Liver (tissue), 9 donors: ENCODE results near the gene DUSP8. TPM values are rescaled to one million over a fixed set of nuclear protein-coding genes. Genes with fewer than 3 reads are reported as not detected.

Source experiments
- DNase-seq: peaks from one replicate; pipeline ENCODE4 v3.0.0-alpha.2; 2017; ENCODE audit warnings: low spot score
- H3K27ac ChIP-seq, 2 donors: one replicate each; pipeline ENCODE4 v1.7.0; 2013; ENCODE audit warnings: inconsistent platforms in 2 of 2, low read length in 2 of 2, control low read depth in 1 of 2, low read depth in 1 of 2, mild to moderate bottlenecking in 1 of 2
- H3K27me3 ChIP-seq, 4 donors: one replicate each; pipeline versions ENCODE4 v1.6.1 to v1.7.0; 2013; ENCODE audit warnings: low read length in 3 of 4, inconsistent platforms in 1 of 4, mild to moderate bottlenecking in 1 of 4, moderate library complexity in 1 of 4; ENCODE audit not compliant: control insufficient read depth in 4 of 4, insufficient read depth in 4 of 4
- H3K36me3 ChIP-seq, 4 donors: one replicate each; pipeline versions ENCODE4 v1.6.1 to v1.7.0; 2013; ENCODE audit warnings: low read length in 3 of 4, mild to moderate bottlenecking in 3 of 4, low read depth in 1 of 4, moderate library complexity in 1 of 4; ENCODE audit not compliant: control insufficient read depth in 4 of 4, insufficient read depth in 3 of 4
- H3K4me1 ChIP-seq, 4 donors: one replicate each; pipeline versions ENCODE4 v1.6.1 to v1.7.0; 2013; ENCODE audit warnings: low read length in 3 of 4, mild to moderate bottlenecking in 3 of 4, moderate library complexity in 1 of 4; ENCODE audit not compliant: control insufficient read depth in 4 of 4, insufficient read depth in 4 of 4
- H3K4me3 ChIP-seq, 3 donors: one replicate each; pipeline versions ENCODE4 v1.6.1 to v1.7.0; 2013; ENCODE audit warnings: low read length in 3 of 3, control low read depth in 1 of 3, low read depth in 1 of 3, mild to moderate bottlenecking in 1 of 3
- H3K9ac ChIP-seq, 2 donors: one replicate each; pipeline ENCODE4 v1.7.0; 2013; ENCODE audit warnings: low read length in 2 of 2, mild to moderate bottlenecking in 2 of 2, moderate library complexity in 2 of 2, control low read depth in 1 of 2, low read depth in 1 of 2
- H3K9me3 ChIP-seq, 4 donors: one replicate each; pipeline versions ENCODE4 v1.6.1 to v1.7.0; 2013; ENCODE audit warnings: low read length in 3 of 4; ENCODE audit not compliant: control insufficient read depth in 4 of 4
- ATF3 ChIP-seq: IDR thresholded peaks from 2 replicates; pipeline ENCODE4 v1.6.1; 2016; ENCODE audit warnings: antibody characterized with exemption
- EGR1 ChIP-seq, 2 donors: IDR thresholded peaks; 2 replicates each; pipeline ENCODE4 v1.6.1; 2016 to 2018; ENCODE audit warnings: antibody characterized with exemption in 2 of 2, low read depth in 2 of 2
- FOXA1 ChIP-seq: IDR thresholded peaks from 2 replicates; pipeline ENCODE4 v1.6.1; 2016; ENCODE audit warnings: antibody characterized with exemption
- FOXA2 ChIP-seq: IDR thresholded peaks from 2 replicates; pipeline ENCODE4 v1.6.1; 2016; ENCODE audit warnings: antibody characterized with exemption
- GABPA ChIP-seq, 2 donors: IDR thresholded peaks in 1 of 2; conservative IDR thresholded peaks in 1 of 2; 2 replicates each; pipeline ENCODE4 v1.6.1; 2016; ENCODE audit warnings: antibody characterized with exemption in 2 of 2, mild to moderate bottlenecking in 1 of 2, moderate library complexity in 1 of 2
- HNF4A ChIP-seq, 2 donors: conservative IDR thresholded peaks; 2 replicates each; pipeline ENCODE4 v1.6.1; 2016; ENCODE audit warnings: antibody characterized with exemption in 2 of 2, mild to moderate bottlenecking in 2 of 2
- HNF4G ChIP-seq: IDR thresholded peaks from 2 replicates; pipeline ENCODE4 v1.6.1; 2016; ENCODE audit warnings: antibody characterized with exemption
- JUND ChIP-seq, 2 donors: IDR thresholded peaks; 2 replicates each; pipeline ENCODE4 v1.6.1; 2016; ENCODE audit warnings: antibody characterized with exemption in 2 of 2
- NR2F2 ChIP-seq: IDR thresholded peaks from 2 replicates; pipeline ENCODE4 v1.6.1; 2016; ENCODE audit warnings: antibody characterized with exemption
- RAD21 ChIP-seq, 2 donors: IDR thresholded peaks; 2 replicates each; pipeline ENCODE4 v1.6.1; 2016; ENCODE audit warnings: antibody characterized with exemption in 2 of 2, mild to moderate bottlenecking in 2 of 2
- RXRA ChIP-seq, 2 donors: IDR thresholded peaks; 2 replicates each; pipeline ENCODE4 v1.6.1; 2017 to 2018; ENCODE audit warnings: antibody characterized with exemption in 2 of 2, mild to moderate bottlenecking in 1 of 2
- SP1 ChIP-seq: IDR thresholded peaks from 2 replicates; pipeline ENCODE4 v1.6.1; 2018; ENCODE audit warnings: antibody characterized with exemption, mild to moderate bottlenecking
- TAF1 ChIP-seq: conservative IDR thresholded peaks from 2 replicates; pipeline ENCODE4 v1.6.1; 2016; ENCODE audit warnings: antibody characterized with exemption, mild to moderate bottlenecking
- YY1 ChIP-seq: IDR thresholded peaks from 2 replicates; pipeline ENCODE4 v1.6.1; 2016; ENCODE audit warnings: antibody characterized with exemption, mild to moderate bottlenecking
- WGBS: extraction: QIAGEN DNeasy Blood & Tissue Kit; methylation state at CpG from one replicate; pipeline ENCODE4 v1.1.7; 2013; 5-methylcytosine and 5-hydroxymethylcytosine counted together
- polyA plus RNA-seq, 2 donors: library from polyadenylated mRNA; stranded (reverse) in 1 of 2; unstranded in 1 of 2; fragments of 200-250 nt in 1 of 2; fragments of >200 nt in 1 of 2; fragmentation: Nextera tagmentation in 1 of 2; extraction: Ambion mirVana in 1 of 2; gene quantifications; one replicate each; pipeline versions ENCODE4 v1.2.1 to v1.2.3, GENCODE V29; 2013 to 2015
- total RNA-seq, 2 donors: library from RNA; depleted of rRNA; stranded (reverse); fragments of >200 nt; gene quantifications; one replicate each; pipeline ENCODE4 v1.2.3, GENCODE V29; 2014
- TF ChIP-seq, protein P1 (sequence below): fragments of 150-350 bp; IDR thresholded peaks from 2 replicates; pipeline ENCODE4 v1.5.1; 2017; ENCODE audit warnings: improper control_type of control experiment, low read depth, low read length; ENCODE audit not compliant: missing input control
- TF ChIP-seq, protein P2 (sequence below): IDR thresholded peaks from 2 replicates; pipeline ENCODE4 v1.6.1; 2016; ENCODE audit warnings: antibody characterized with exemption
- donor health status: healthy.
- donor health status: healthy.
- donor health status: healthy.
- donor health status: healthy.
- donor health status: healthy.

DUSP8 gene
- total and polyA plus RNA-seq, 4 donors = 0.06 to 0.33 (median 0.21) TPM

DNA sequence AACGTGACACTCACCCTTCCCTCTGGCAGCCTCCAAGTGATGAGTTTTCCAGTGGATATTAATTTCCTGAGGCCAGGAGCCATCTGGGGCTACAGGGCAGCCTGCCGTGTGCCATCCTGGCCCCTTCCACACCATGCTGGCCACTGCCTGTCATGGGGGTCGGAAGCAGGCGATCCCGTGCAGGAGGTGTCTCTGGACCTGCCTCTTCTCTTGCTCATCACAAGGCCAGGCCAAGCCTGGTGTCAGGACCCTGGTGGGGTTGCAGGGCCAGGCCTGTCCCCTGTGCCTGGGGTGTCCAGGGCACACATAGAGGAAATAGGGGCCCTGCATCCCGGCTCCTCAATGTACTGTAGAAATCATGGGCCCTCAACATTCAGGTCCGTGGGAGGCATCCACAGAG, 32.6 kb upstream of the DUSP8 start:
- H3K9ac ChIP-seq = no peak overlapping the region
- no peak for TF ChIP-seq FOXA1
- no peak for TF ChIP-seq GABPA (IDR thresholded peaks at IDR 0.05 in 1 of 2, conservative IDR thresholded peaks at IDR 0.05 in 1 of 2)
- TF ChIP-seq HNF4A (conservative IDR thresholded peaks at IDR 0.05) = no peak
- TF ChIP-seq, protein P1, sequence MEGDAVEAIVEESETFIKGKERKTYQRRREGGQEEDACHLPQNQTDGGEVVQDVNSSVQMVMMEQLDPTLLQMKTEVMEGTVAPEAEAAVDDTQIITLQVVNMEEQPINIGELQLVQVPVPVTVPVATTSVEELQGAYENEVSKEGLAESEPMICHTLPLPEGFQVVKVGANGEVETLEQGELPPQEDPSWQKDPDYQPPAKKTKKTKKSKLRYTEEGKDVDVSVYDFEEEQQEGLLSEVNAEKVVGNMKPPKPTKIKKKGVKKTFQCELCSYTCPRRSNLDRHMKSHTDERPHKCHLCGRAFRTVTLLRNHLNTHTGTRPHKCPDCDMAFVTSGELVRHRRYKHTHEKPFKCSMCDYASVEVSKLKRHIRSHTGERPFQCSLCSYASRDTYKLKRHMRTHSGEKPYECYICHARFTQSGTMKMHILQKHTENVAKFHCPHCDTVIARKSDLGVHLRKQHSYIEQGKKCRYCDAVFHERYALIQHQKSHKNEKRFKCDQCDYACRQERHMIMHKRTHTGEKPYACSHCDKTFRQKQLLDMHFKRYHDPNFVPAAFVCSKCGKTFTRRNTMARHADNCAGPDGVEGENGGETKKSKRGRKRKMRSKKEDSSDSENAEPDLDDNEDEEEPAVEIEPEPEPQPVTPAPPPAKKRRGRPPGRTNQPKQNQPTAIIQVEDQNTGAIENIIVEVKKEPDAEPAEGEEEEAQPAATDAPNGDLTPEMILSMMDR = no peak
- H3K36me3 ChIP-seq = no peaks in the 10 kb centered on the region
- no peaks in the 10 kb centered on the region for H3K9me3 ChIP-seq
- H3K4me1 ChIP-seq = no peaks in the 10 kb centered on the region
- H3K27ac ChIP-seq = no peak overlapping the region
- peaks cover 0 to 4% (median 0%) of the 10 kb centered on the region in 4 donors for H3K27me3 ChIP-seq
- WGBS = 92% methylated on average over 7 of the region's 7 CpGs
- H3K4me3 ChIP-seq = no peak overlapping the region
- no peak for DNase-seq

DNA sequence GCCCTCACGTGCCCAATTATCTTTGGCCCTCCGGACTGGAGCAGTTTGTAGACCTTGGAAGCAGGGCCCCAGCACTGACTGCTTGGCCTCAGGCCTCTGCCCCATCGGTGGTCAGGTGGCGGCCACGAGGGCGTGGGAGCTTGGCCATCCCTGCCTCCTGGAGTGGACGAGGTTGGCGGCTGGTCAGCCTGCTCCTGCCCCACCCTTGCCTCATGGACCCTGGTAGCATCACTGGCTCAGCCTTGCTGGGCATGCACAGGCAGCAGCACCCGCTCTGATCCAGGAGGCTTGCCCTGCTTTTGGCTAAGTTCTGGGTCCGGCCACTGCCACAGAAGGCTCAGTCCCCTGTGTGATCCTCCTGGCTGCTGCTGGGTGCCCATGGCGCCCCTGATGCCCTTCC, 32.1 kb upstream of the DUSP8 start:
- no peak for DNase-seq
- TF ChIP-seq YY1 = no peak
- no peak for TF ChIP-seq JUND (IDR thresholded peaks at IDR 0.05)
- TF ChIP-seq NR2F2 = no peak
- TF ChIP-seq RXRA (IDR thresholded peaks at IDR 0.05) = no peak
- no peak for TF ChIP-seq SP1
- TF ChIP-seq RAD21 (IDR thresholded peaks at IDR 0.05) = no peak
- TF ChIP-seq EGR1 (IDR thresholded peaks at IDR 0.05; ENCODE audit: low read depth in 2 of 2) = no peak
- TF ChIP-seq, protein P2, sequence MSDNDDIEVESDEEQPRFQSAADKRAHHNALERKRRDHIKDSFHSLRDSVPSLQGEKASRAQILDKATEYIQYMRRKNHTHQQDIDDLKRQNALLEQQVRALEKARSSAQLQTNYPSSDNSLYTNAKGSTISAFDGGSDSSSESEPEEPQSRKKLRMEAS = no peak
- TF ChIP-seq FOXA2 = no peak
- TF ChIP-seq, protein P1 = no peak
- TF ChIP-seq HNF4G = no peak
- no peak for TF ChIP-seq HNF4A (conservative IDR thresholded peaks at IDR 0.05)
- no peak for TF ChIP-seq GABPA (IDR thresholded peaks at IDR 0.05 in 1 of 2, conservative IDR thresholded peaks at IDR 0.05 in 1 of 2)
- no peak for TF ChIP-seq TAF1
- no peak for TF ChIP-seq ATF3
- no peak overlapping the region for H3K4me3 ChIP-seq

More for the DNA sequence above, 32.1 kb upstream of the DUSP8 start:
- 93% methylated on average over 11 of the region's 11 CpGs for WGBS
- no peaks in the 10 kb centered on the region for H3K4me1 ChIP-seq
- no peaks in the 10 kb centered on the region for H3K36me3 ChIP-seq
- no peaks in the 10 kb centered on the region for H3K9me3 ChIP-seq
- no peak overlapping the region for H3K27ac ChIP-seq
- H3K9ac ChIP-seq = no peak overlapping the region
- peaks cover 0 to 4% (median 0%) of the 10 kb centered on the region in 4 donors for H3K27me3 ChIP-seq
